Measurements from ENCODE around the gene FOXP4.

FOXP4 gene

GRCh38 chr6:41505122-41506049 is 40.8 kb upstream of the FOXP4 start:
- H3K4me3 ChIP-seq (ENCODE audit: extremely low read depth, insufficient read depth, low read length, poor library complexity, severe bottlenecking) = peak overlapping the region; percentile 9

GRCh38 chr6:41508479-41508878 is 37.7 kb upstream of the FOXP4 start:
- WGBS, 2 experiments (ENCODE audit: insufficient coverage in 2 of 2) = 83 to 96% methylated on average over 2 to 6 of the region's 6 CpGs

More at GRCh38 chr6:41505122-41506049, 40.8 kb upstream of the FOXP4 start:
- Histone ChIP-seq H3K36me3 (ENCODE audit: control insufficient read depth, insufficient read depth, low read length) (no peaks in the 10 kb centered on the region), H3K9me3 (ENCODE audit: control insufficient read depth, low read length) (no peaks in the 10 kb centered on the region), H3K4me1 (ENCODE audit: control insufficient read depth, insufficient read depth, low read length, poor library complexity, severe bottlenecking) (peaks cover 18% of the 10 kb centered on the region), H3K27ac (ENCODE audit: low read depth, low read length, severe bottlenecking) (peak overlapping the region; percentile 62)
- 7% methylated on average over 51 to 55 of the region's 57 CpGs for WGBS, 2 experiments (ENCODE audit: insufficient coverage in 2 of 2)

GRCh38 chr6:41509580-41509979 is 36.6 kb upstream of the FOXP4 start:
- Histone ChIP-seq H3K9me3 (ENCODE audit: control insufficient read depth, low read length) (no peaks in the 10 kb centered on the region), H3K36me3 (ENCODE audit: control insufficient read depth, insufficient read depth, low read length) (no peaks in the 10 kb centered on the region), H3K27ac (ENCODE audit: low read depth, low read length, severe bottlenecking) (no peak overlapping the region), H3K4me3 (ENCODE audit: extremely low read depth, insufficient read depth, low read length, poor library complexity, severe bottlenecking) (no peak overlapping the region), H3K4me1 (ENCODE audit: control insufficient read depth, insufficient read depth, low read length, poor library complexity, severe bottlenecking) (peaks cover 3% of the 10 kb centered on the region)
- 67 to 83% methylated on average over 1 of the region's 5 CpGs for WGBS, 2 experiments (ENCODE audit: insufficient coverage in 2 of 2)

More at GRCh38 chr6:41508479-41508878, 37.7 kb upstream of the FOXP4 start:
- Histone ChIP-seq H3K36me3 (ENCODE audit: control insufficient read depth, insufficient read depth, low read length) (no peaks in the 10 kb centered on the region), H3K27ac (ENCODE audit: low read depth, low read length, severe bottlenecking) (no peak overlapping the region), H3K9me3 (ENCODE audit: control insufficient read depth, low read length) (no peaks in the 10 kb centered on the region), H3K4me3 (ENCODE audit: extremely low read depth, insufficient read depth, low read length, poor library complexity, severe bottlenecking) (no peak overlapping the region), H3K4me1 (ENCODE audit: control insufficient read depth, insufficient read depth, low read length, poor library complexity, severe bottlenecking) (peaks cover 10% of the 10 kb centered on the region)

GRCh38 chr6:41511443-41512060 is 34.6 kb upstream of the FOXP4 start:
- no peak overlapping the region for H3K4me3 ChIP-seq (ENCODE audit: extremely low read depth, insufficient read depth, low read length, poor library complexity, severe bottlenecking)
- no peaks in the 10 kb centered on the region for H3K36me3 ChIP-seq (ENCODE audit: control insufficient read depth, insufficient read depth, low read length)
- WGBS, 2 experiments (ENCODE audit: insufficient coverage in 2 of 2) = 88 to 93% methylated on average over 6 of the region's 7 CpGs
- no peaks in the 10 kb centered on the region for H3K9me3 ChIP-seq (ENCODE audit: control insufficient read depth, low read length)
- no peak overlapping the region for H3K27ac ChIP-seq (ENCODE audit: low read depth, low read length, severe bottlenecking)
- H3K4me1 ChIP-seq (ENCODE audit: control insufficient read depth, insufficient read depth, low read length, poor library complexity, severe bottlenecking) = no peaks in the 10 kb centered on the region

GRCh38 chr6:41512146-41512701 is 34.0 kb upstream of the FOXP4 start:
- no peak overlapping the region for H3K4me3 ChIP-seq (ENCODE audit: extremely low read depth, insufficient read depth, low read length, poor library complexity, severe bottlenecking)

GRCh38 chr6:41515995-41516394 is 30.2 kb upstream of the FOXP4 start:
- no peaks in the 10 kb centered on the region for H3K36me3 ChIP-seq (ENCODE audit: control insufficient read depth, insufficient read depth, low read length)
- H3K4me1 ChIP-seq (ENCODE audit: control insufficient read depth, insufficient read depth, low read length, poor library complexity, severe bottlenecking) = peaks cover 11% of the 10 kb centered on the region
- no peaks in the 10 kb centered on the region for H3K9me3 ChIP-seq (ENCODE audit: control insufficient read depth, low read length)
- no peak overlapping the region for H3K4me3 ChIP-seq (ENCODE audit: extremely low read depth, insufficient read depth, low read length, poor library complexity, severe bottlenecking)
- 91 to 94% methylated on average over 3 to 4 of the region's 6 CpGs for WGBS, 2 experiments (ENCODE audit: insufficient coverage in 2 of 2)
- H3K27ac ChIP-seq (ENCODE audit: low read depth, low read length, severe bottlenecking) = no peak overlapping the region

More at GRCh38 chr6:41512146-41512701, 34.0 kb upstream of the FOXP4 start:
- WGBS, 2 experiments (ENCODE audit: insufficient coverage in 2 of 2) = 97 to 98% methylated on average over 5 of the region's 6 CpGs
- Histone ChIP-seq H3K27ac (ENCODE audit: low read depth, low read length, severe bottlenecking) (no peak overlapping the region), H3K36me3 (ENCODE audit: control insufficient read depth, insufficient read depth, low read length) (no peaks in the 10 kb centered on the region), H3K9me3 (ENCODE audit: control insufficient read depth, low read length) (no peaks in the 10 kb centered on the region), H3K4me1 (ENCODE audit: control insufficient read depth, insufficient read depth, low read length, poor library complexity, severe bottlenecking) (no peaks in the 10 kb centered on the region)

GRCh38 chr6:41518118-41518517 is 28.1 kb upstream of the FOXP4 start:
- WGBS, 2 experiments (ENCODE audit: insufficient coverage in 2 of 2) = 60 to 100% methylated on average over 1 to 6 of the region's 7 CpGs
- Histone ChIP-seq H3K4me1 (ENCODE audit: control insufficient read depth, insufficient read depth, low read length, poor library complexity, severe bottlenecking) (peaks cover 11% of the 10 kb centered on the region), H3K36me3 (ENCODE audit: control insufficient read depth, insufficient read depth, low read length) (no peaks in the 10 kb centered on the region), H3K9me3 (ENCODE audit: control insufficient read depth, low read length) (no peaks in the 10 kb centered on the region), H3K4me3 (ENCODE audit: extremely low read depth, insufficient read depth, low read length, poor library complexity, severe bottlenecking) (no peak overlapping the region), H3K27ac (ENCODE audit: low read depth, low read length, severe bottlenecking) (no peak overlapping the region)

GRCh38 chr6:41519305-41519744 is 26.9 kb upstream of the FOXP4 start:
- WGBS, 2 experiments (ENCODE audit: insufficient coverage in 2 of 2) = 40% methylated on average over 1 of the region's 3 CpGs; no CpG with 5 or more reads in 1 of the 2 experiments
- peaks cover 11% of the 10 kb centered on the region for H3K4me1 ChIP-seq (ENCODE audit: control insufficient read depth, insufficient read depth, low read length, poor library complexity, severe bottlenecking)
- H3K9me3 ChIP-seq (ENCODE audit: control insufficient read depth, low read length) = no peaks in the 10 kb centered on the region
- H3K36me3 ChIP-seq (ENCODE audit: control insufficient read depth, insufficient read depth, low read length) = no peaks in the 10 kb centered on the region
- H3K4me3 ChIP-seq (ENCODE audit: extremely low read depth, insufficient read depth, low read length, poor library complexity, severe bottlenecking) = no peak overlapping the region
- H3K27ac ChIP-seq (ENCODE audit: low read depth, low read length, severe bottlenecking) = peak overlapping the region; percentile 11

- Histone ChIP-seq H3K27ac (ENCODE audit: low read depth, low read length, severe bottlenecking) (peak overlapping the region; percentile 11), H3K9me3 (ENCODE audit: control insufficient read depth, low read length) (no peaks in the 10 kb centered on the region), H3K4me1 (ENCODE audit: control insufficient read depth, insufficient read depth, low read length, poor library complexity, severe bottlenecking) (peaks cover 11% of the 10 kb centered on the region), H3K36me3 (ENCODE audit: control insufficient read depth, insufficient read depth, low read length) (no peaks in the 10 kb centered on the region), H3K4me3 (ENCODE audit: extremely low read depth, insufficient read depth, low read length, poor library complexity, severe bottlenecking) (no peak overlapping the region)
- 58 to 80% methylated on average over 4 to 7 of the region's 8 CpGs for WGBS, 2 experiments (ENCODE audit: insufficient coverage in 2 of 2)
These were observed 26.2 kb upstream of the FOXP4 start for GRCh38 chr6:41519745-41520699.
